Measurements from ENCODE around the gene MAP4K5. TPM values are rescaled to one million over a fixed set of nuclear protein-coding genes. Genes with fewer than 3 reads are reported as not detected.
A peak's percentile ranks its signal among the peaks of the same experiment; 100 is the strongest.

Gene MAP4K5
- polyA plus RNA-seq, 2 of the 4 experiments (the other 2 are of a cell fraction): 18.7 to 30.8 TPM

- Histone ChIP-seq H3K27ac (no peak overlapping the region), H3K4me1 (peaks cover 12% of the 10 kb centered on the region; the same call in 2 of the 3 replicates), H3K4me2 (no peak overlapping the region), H3K4me3 (no peak overlapping the region), H3K9me3 (0 out of 3 replicates have a peak, but pooled peaks cover 2% of the 10 kb centered on the region)
- 91% methylated on average over 6 of the region's 6 CpGs for WGBS (ENCODE audit: missing lambda C conversion rate)
- FAIRE-seq: no peak
- ChIA-PET POLR2A (no interaction called here), CTCF (no interaction called here)
- no peak for DNase-seq (ENCODE audit: low read depth in 1 of 2, low spot score in 1 of 2)
- TF ChIP-seq RARB (CRISPR knock-in tag; IDR thresholded peaks at IDR 0.05): no peak
- TF ChIP-seq NFE2L2 (conservative IDR thresholded peaks at IDR 0.05; ENCODE audit: low read length): no peak
- no peak for TF ChIP-seq MAFK (IDR thresholded peaks at IDR 0.05; ENCODE audit: partially characterized antibody)
- TF ChIP-seq, protein P1, sequence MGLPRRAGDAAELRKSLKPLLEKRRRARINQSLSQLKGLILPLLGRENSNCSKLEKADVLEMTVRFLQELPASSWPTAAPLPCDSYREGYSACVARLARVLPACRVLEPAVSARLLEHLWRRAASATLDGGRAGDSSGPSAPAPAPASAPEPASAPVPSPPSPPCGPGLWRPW (IDR thresholded peaks at IDR 0.05): no peak
- no peak for ATAC-seq
These were observed 80.5 kb downstream of the MAP4K5 start for GRCh38 chr14:50451854-50452253.

DNA sequence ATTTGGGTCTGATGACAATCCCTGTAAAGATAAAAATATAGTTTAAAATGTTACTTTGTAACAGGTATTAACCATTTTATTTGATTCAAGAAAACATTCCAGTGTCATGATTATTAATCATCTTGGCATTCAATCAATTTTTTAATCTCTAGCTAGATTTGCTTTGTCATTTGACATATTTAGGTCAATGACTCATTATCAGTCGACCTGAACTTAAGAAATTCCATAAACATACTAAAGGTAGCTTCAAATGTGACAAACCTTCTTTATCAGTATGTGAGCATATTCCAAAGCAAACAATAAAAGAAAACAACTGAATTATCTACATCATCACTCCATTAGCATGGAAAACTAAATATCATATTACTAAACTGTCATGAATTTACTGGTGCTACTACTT, 84.9 kb downstream of the MAP4K5 start:
- ChIA-PET CTCF (no interaction called here), POLR2A (no interaction called here)
- DNase-seq (ENCODE audit: low read depth in 1 of 2, low spot score in 1 of 2) (peak in 1 of 2 experiments; percentile 38), ATAC-seq (peak in 1 of 2 experiments; percentile 38; a peak in 2 of 6 replicates), FAIRE-seq (peak; percentile 68)
- no peak overlapping the region; a peak in 1 of 6 replicates for H3K27ac ChIP-seq
- WGBS (ENCODE audit: missing lambda C conversion rate): 2% methylated on average over 1 of the region's 1 CpG
- TF ChIP-seq FOSL2 (IDR thresholded peaks at IDR 0.05) (no peak), FOSL2 (CRISPR knock-in tag; IDR thresholded peaks at IDR 0.05) (peak; percentile 85), MAFK (IDR thresholded peaks at IDR 0.05; ENCODE audit: partially characterized antibody) (peak; percentile 12), JUNB (IDR thresholded peaks at IDR 0.05) (peak; percentile 62), HOXB5 (CRISPR knock-in tag; IDR thresholded peaks at IDR 0.05) (no peak)
- peak overlapping the region; percentile 22; the same call in 1 of the 3 replicates for H3K4me2 ChIP-seq
- peaks cover 15% of the 10 kb centered on the region for H3K4me1 ChIP-seq
- H3K9me3 ChIP-seq: 0 out of 3 replicates have a peak, but pooled peaks cover 2% of the 10 kb centered on the region
- no peak overlapping the region for H3K4me3 ChIP-seq

- no peaks in the 10 kb centered on the region; the same call in 2 of the 3 replicates for H3K4me1 ChIP-seq
- TF ChIP-seq, protein P2, sequence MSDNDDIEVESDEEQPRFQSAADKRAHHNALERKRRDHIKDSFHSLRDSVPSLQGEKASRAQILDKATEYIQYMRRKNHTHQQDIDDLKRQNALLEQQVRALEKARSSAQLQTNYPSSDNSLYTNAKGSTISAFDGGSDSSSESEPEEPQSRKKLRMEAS (IDR thresholded peaks at IDR 0.05): no peak
- TF ChIP-seq CBX8 (IDR thresholded peaks at IDR 0.05) (no peak), GATA3 (IDR thresholded peaks at IDR 0.05; ENCODE audit: borderline replicate concordance) (no peak), POLR2AphosphoS2 (conservative IDR thresholded peaks at IDR 0.05; ENCODE audit: low read length) (no peak), FOSL2 (IDR thresholded peaks at IDR 0.05) (no peak), FOSL2 (CRISPR knock-in tag; IDR thresholded peaks at IDR 0.05) (no peak), RARB (CRISPR knock-in tag; IDR thresholded peaks at IDR 0.05) (no peak), ZC3H11A (IDR thresholded peaks at IDR 0.05) (no peak)
- H3K27ac ChIP-seq: no peak overlapping the region
- DNase-seq (ENCODE audit: low read depth in 1 of 2, low spot score in 1 of 2): no peak
- ATAC-seq: no peak
- CTCF ChIA-PET: no interaction called here
- POLR2A ChIA-PET: no interaction called here
- H3K9me3 ChIP-seq: peaks cover 11% of the 10 kb centered on the region; the same call in 2 of the 3 replicates
- no peak for FAIRE-seq
- no peak overlapping the region for H3K4me3 ChIP-seq
- H3K4me2 ChIP-seq: no peak overlapping the region
These were observed 97.8 kb downstream of the MAP4K5 start for GRCh38 chr14:50434528-50434927.

- POLR2A ChIA-PET: no interaction called here
- FAIRE-seq (no peak), DNase-seq (ENCODE audit: low read depth in 1 of 2, low spot score in 1 of 2) (no peak), ATAC-seq (no peak)
- Histone ChIP-seq H3K4me2 (no peak overlapping the region), H3K9me3 (peaks cover 8% of the 10 kb centered on the region; the same call in 2 of the 3 replicates), H3K4me1 (no peaks in the 10 kb centered on the region; the same call in 2 of the 3 replicates), H3K27ac (no peak overlapping the region), H3K4me3 (no peak overlapping the region)
- TF ChIP-seq MAZ (IDR thresholded peaks at IDR 0.05; ENCODE audit: borderline replicate concordance, low read depth, low read length): no peak
- TF ChIP-seq RCOR1 (IDR thresholded peaks at IDR 0.05; ENCODE audit: low read depth, low read length): no peak
- no peak for TF ChIP-seq MAFK (IDR thresholded peaks at IDR 0.05; ENCODE audit: partially characterized antibody)
- TF ChIP-seq ESRRA (IDR thresholded peaks at IDR 0.05; ENCODE audit: borderline replicate concordance, low read length): no peak
- 73% methylated on average over 1 of the region's 1 CpG for WGBS (ENCODE audit: missing lambda C conversion rate)
- CTCF ChIA-PET: interaction anchor here (0.9 kb wide), 1 partner anchor 10 kb away, joined by 3 read pairs; no protein-coding TSS in a partner anchor
These were observed 100.2 kb downstream of the MAP4K5 start for GRCh38 chr14:50432131-50432530.

- no peak for FAIRE-seq
- H3K9me3 ChIP-seq: no peaks in the 10 kb centered on the region
- ChIA-PET CTCF (no interaction called here), POLR2A (no interaction called here)
- H3K4me1 ChIP-seq: no peaks in the 10 kb centered on the region; the same call in 2 of the 3 replicates
- no peak overlapping the region for H3K27ac ChIP-seq
- no peak overlapping the region for H3K4me3 ChIP-seq
- DNase-seq (ENCODE audit: low read depth in 1 of 2, low spot score in 1 of 2): no peak
- WGBS (ENCODE audit: missing lambda C conversion rate): 85% methylated on average over 3 of the region's 3 CpGs
- TF ChIP-seq CBX8 (IDR thresholded peaks at IDR 0.05) (no peak), FOSL2 (IDR thresholded peaks at IDR 0.05) (no peak), FOSL2 (CRISPR knock-in tag; IDR thresholded peaks at IDR 0.05) (no peak), CBX2 (IDR thresholded peaks at IDR 0.05; ENCODE audit: borderline replicate concordance, low read depth) (no peak), MAZ (IDR thresholded peaks at IDR 0.05; ENCODE audit: borderline replicate concordance, low read depth, low read length) (no peak), EHF (CRISPR knock-in tag; IDR thresholded peaks at IDR 0.05) (no peak), POLR2A (IDR thresholded peaks at IDR 0.05; ENCODE audit: low read length) (no peak), POLR2AphosphoS2 (conservative IDR thresholded peaks at IDR 0.05; ENCODE audit: low read length) (no peak), HOXA7 (CRISPR knock-in tag; IDR thresholded peaks at IDR 0.05) (no peak)
- TF ChIP-seq, protein P3, sequence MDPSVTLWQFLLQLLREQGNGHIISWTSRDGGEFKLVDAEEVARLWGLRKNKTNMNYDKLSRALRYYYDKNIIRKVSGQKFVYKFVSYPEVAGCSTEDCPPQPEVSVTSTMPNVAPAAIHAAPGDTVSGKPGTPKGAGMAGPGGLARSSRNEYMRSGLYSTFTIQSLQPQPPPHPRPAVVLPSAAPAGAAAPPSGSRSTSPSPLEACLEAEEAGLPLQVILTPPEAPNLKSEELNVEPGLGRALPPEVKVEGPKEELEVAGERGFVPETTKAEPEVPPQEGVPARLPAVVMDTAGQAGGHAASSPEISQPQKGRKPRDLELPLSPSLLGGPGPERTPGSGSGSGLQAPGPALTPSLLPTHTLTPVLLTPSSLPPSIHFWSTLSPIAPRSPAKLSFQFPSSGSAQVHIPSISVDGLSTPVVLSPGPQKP (IDR thresholded peaks at IDR 0.05; ENCODE audit: low read depth, low read length): no peak
- TF ChIP-seq, protein P4, sequence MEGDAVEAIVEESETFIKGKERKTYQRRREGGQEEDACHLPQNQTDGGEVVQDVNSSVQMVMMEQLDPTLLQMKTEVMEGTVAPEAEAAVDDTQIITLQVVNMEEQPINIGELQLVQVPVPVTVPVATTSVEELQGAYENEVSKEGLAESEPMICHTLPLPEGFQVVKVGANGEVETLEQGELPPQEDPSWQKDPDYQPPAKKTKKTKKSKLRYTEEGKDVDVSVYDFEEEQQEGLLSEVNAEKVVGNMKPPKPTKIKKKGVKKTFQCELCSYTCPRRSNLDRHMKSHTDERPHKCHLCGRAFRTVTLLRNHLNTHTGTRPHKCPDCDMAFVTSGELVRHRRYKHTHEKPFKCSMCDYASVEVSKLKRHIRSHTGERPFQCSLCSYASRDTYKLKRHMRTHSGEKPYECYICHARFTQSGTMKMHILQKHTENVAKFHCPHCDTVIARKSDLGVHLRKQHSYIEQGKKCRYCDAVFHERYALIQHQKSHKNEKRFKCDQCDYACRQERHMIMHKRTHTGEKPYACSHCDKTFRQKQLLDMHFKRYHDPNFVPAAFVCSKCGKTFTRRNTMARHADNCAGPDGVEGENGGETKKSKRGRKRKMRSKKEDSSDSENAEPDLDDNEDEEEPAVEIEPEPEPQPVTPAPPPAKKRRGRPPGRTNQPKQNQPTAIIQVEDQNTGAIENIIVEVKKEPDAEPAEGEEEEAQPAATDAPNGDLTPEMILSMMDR (IDR thresholded peaks at IDR 0.05): no peak
- no peak overlapping the region for H3K4me2 ChIP-seq
- no peak for ATAC-seq
These were observed 106.6 kb downstream of the MAP4K5 start for GRCh38 chr14:50425816-50426215.

Measured in A549 (cell line).